ENCODE results near the gene BSN. TPM values are rescaled to one million over a fixed set of nuclear protein-coding genes. Genes with fewer than 3 reads are reported as not detected.

Gene BSN
- polyA plus RNA-seq, 1 donor, result 1.2 TPM

DNA sequence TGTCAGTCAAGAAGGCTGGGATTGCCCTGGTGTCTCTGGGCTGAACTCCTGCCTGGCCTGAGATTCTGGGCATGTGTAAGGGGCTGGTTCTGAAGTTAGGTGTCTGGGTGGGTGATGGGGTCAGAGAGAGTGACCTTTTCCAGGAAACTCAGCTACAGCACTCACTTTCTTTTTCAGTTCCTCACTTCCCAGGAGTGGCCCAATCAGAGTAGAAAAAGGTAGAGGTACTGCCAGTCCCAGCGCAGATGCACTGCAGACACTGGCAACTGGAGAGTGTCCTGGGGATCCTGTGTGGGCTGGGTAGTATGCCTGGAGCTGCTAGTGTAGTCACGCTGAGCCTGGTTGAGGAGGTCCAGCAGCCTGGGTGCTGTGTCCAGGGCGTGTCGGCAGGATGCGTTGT, 73.4 kb downstream of the BSN start:
- no peak for DNase-seq (ENCODE audit: low read depth)

DNA sequence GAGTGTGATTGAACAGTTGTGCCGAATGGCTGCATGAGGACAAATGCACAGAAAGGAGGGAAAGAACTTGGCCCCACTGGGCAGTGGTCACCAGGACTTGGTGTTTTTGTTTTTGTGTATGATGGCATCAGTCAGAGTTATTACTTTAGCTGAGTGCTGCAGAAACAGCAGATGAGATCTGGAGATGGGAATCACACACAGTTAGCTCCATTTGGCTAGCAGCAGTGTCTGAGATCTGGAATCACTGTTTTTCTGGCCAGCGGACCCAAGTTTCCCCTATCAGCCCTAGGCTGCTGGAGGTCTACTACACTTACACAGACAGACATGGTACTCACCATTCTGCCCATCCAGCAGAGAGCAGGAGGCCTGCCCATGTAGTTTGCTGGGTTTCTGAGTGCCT, 74.0 kb downstream of the BSN start:
- no peak for DNase-seq (ENCODE audit: low read depth)

DNA sequence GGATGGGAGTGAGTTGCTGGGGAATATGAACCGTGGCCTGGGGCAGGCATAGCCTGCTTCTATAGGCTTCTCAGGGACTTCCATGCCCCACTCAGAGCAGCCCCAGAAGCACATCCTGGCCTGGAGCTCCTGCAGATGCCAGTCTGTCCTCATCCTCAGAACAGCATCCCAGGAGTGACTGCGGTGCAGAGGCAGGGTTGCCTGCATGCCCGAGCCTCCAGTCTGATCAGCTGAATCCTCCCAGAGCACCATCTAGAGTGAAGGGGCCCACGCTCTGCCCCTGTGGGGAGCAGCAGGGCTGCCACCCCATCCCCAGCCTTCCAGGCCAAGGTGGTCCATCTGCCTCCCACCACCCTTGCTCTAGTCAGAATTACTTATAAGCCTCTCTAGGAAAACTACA, 75.2 kb downstream of the BSN start:
- DNase-seq (ENCODE audit: low read depth), result no peak

DNA sequence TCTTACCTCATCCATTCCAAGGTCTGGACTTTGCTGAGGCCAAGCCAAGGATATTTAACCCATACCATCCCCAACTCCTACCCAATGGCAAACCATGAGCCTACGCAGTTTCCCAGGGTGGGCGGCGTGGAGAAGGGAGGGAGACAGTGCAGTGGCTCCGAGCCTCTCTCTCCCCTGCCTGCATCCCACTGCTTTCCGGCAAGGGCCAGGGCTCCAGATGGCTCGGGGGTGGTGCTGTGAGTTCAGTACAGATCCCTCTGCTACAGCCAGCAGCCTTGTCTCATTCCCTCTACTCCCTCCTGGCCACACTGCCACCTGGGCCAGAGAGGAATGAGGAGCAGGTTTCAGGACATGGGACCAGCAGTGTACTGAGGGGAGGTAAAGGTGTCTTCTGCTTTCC, 75.6 kb downstream of the BSN start:
- DNase-seq (ENCODE audit: low read depth), result no peak

DNA sequence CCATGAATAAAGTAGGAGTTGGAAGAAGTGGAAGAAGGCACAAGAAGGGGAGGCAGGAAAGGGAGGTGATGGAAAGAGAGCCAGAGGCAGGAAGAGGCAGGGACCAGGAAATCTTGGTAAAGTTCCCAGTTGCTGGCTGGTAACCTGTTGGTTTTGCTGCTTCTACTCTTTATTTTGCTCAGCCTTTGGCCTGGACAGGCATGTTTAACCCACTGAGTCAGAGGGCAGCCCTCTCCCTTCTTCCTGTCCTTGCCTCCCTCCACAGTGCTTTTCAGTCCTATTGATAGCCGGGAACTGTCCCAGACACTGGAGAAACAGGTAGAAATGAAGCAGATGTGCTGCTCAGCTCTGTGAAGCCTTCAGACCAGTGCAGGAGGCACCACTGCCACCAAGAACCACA, 76.5 kb downstream of the BSN start:
- no peak for DNase-seq (ENCODE audit: low read depth)

DNA sequence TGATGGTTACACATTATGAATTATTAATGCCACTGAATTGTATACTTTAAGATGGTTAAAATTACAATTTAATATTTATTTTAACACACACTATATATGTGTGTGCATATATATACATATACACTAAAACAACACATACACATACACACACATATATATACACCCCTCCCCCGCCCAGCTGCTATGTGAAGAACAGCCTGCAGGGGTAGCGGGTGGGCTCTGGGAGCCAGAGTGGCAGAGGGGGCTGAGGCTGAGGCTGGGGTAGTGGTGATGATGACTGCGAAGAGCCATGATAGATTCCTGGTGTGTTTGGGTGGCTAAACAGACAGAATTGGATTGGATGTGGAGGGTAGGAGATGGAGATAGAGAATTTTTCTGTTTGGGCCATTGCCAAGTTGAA, 80.5 kb downstream of the BSN start:
- DNase-seq (ENCODE audit: low read depth), result no peak

DNA sequence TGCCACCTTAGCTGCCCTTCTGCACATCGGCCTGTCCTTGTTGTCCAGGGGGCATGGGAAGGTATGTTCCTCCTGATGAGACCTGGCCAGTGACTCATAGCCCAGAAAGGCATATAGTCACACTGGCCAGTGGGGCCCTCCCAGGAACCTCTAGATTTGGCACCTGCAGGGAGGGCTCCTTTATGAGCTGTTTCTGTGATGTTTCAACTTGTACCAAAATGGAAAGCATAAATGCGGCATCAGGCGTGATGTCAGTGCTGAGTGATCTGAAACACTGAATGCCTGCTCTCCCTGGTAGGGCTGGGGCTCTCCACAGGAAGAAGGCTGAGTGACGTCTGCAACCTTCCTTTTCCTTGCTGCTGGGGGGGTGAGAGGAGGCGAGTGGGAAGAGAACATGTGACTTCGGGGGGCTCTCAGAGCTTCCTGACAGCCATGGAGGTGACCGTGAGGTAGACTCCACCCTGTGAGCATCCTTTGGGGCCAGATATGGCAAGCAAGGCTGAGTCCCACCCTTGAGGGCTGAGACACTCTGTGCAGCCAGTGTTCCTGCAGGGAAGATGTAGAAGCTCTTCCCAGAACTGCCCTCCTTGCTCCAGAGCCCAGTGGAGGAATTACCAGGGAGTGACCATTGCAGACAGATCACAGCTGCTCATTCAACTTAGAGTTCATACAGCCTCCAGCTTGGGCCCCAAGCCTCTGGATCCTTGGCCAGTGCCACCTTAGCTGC, 82.8 kb downstream of the BSN start:
- DNase-seq (ENCODE audit: low read depth), result no peak

DNA sequence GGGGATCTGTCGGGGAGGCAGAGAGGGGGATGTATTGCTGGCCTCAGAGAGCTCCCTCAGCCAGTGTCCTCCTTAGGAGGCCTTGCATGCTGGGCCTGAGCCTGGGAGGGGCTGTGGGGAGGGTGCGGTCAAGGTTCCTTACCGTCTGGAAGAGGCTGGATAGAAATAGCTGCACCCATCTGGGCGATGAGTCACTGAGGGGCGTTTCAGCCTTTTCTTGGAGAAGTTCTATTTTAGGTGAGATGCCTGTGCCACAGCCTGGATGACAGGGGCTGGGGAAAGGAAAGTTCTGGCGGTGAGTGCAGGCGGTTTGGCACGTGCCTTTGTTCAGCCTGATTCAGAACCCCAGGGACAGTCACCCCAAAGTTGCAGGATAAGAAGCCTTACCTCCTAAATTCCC, 84.2 kb downstream of the BSN start:
- DNase-seq (ENCODE audit: low read depth), result no peak

DNA sequence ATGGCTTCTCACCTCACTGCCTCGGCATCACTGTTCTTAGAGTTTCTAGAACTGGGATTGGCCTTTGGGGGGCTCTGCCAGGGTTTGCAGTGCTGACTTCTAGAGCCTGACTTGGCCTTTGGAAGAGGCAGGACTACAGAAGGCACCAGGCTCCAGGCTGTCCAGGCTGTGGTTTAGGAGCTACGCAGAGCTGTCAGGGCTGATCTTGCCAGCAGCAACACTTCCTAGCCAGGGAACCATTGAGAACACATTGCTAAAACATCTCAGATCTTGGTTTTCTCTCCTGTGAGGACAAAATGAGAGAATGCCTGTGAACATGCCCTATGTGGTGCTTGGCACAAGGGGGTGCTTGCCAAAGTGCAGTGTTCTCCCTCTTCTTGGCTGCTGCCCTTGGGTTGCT, 85.3 kb downstream of the BSN start:
- no peak for DNase-seq (ENCODE audit: low read depth)

DNA sequence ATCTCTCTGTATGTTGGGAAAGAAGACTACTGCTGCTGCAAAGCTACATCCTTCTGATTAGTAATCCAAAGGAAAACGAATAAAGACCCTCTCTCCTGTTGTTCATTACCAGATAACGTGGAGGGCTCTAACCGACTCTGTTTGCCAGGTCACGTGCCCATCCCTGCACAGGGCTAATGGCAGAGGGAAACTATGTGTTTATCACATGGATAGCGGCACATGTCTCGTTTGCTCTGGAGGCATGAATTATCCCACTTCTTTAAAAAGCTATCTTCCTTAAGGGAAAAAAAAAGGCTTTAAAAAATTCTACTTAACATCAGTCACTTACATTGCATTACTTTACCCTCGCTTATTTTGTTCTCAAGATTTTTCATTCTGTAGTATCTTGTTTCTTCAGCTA, 87.0 kb downstream of the BSN start:
- DNase-seq (ENCODE audit: low read depth), result no peak

DNA sequence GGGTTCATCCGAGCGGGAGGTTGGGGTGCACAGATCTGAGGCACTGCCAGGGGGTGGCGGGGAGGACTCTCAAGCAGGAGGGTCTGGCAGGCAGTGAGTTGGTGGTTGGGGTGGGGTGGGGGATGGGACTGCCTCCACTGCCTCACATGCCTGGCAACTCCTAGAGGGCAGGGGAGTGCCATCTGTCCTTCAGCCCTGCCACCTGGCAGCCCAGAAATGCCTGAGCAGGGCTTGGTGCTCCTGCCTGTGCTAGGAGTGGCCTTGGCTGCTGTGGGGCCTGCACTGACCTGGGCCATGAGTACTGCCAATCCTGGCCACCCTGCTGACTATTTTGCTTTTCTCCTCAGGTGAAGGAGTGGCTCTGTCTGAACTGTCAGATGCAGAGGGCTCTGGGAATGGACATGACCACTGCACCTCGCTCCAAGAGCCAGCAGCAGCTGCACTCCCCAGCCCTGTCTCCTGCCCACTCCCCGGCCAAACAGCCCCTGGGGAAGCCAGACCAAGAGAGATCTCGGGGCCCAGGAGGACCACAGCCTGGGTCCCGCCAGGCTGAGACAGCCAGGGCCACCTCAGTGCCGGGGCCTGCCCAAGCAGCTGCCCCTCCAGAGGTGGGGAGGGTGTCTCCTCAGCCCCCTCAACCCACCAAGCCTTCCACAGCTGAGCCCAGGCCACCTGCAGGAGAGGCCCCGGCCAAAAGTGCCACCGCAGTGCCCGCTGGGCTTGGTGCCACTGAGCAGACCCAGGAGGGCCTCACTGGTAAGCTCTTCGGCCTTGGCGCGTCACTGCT, 87.8 kb downstream of the BSN start:
- no peak for DNase-seq (ENCODE audit: low read depth)

DNA sequence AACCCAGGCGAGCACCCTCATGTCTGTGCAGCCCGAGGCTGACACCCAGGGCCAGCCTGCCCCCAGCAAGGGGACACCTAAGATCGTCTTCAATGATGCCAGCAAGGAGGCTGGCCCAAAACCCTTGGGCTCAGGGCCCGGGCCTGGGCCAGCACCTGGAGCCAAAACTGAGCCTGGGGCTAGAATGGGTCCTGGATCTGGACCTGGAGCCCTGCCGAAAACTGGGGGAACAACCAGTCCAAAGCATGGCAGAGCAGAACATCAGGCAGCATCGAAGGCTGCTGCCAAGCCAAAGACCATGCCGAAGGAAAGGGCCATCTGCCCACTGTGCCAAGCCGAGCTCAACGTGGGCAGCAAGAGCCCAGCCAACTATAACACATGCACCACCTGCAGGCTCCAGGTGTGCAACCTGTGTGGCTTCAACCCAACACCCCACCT, 88.5 kb downstream of the BSN start:
- no peak for DNase-seq (ENCODE audit: low read depth)

DNA sequence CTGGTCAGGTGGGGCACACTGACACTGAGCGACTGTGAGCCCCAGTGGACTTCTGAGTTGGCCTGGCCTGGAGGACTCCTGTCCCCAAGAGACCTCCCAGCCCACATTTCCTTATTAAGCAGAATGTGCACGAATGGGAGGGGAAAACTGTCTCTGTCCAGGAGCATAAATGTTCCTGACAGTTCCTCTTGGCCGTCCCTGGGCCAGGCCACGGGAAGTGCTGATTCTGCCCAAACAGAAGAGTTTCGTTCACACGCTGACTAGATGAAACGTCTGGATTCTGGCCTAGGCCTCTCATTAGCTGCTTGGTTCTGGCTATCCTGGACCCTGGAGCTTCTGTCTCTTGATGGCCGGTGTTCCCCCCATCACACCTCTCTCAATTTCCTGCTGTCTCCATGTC, 90.4 kb downstream of the BSN start:
- DNase-seq (ENCODE audit: low read depth), result no peak

DNA sequence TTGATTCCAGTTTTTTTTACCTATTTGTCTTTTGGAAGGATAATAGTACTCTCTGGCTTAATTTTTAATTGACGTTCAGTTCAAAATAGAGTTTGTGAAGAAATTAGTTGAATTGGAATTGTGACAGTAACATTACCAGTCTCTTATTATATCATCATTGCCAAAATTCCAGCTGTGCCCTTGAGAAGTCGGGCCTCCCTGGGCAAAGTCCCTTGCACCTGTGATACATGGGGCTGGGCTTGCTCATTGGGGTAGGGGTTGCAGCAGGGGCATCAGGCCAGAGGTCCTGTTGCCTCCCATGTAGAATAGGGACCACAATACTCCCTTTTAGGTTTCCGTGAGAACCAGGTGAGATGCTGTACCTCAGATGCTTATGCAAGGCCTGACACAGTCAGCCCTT, 92.0 kb downstream of the BSN start:
- no peak for DNase-seq (ENCODE audit: low read depth)

DNA sequence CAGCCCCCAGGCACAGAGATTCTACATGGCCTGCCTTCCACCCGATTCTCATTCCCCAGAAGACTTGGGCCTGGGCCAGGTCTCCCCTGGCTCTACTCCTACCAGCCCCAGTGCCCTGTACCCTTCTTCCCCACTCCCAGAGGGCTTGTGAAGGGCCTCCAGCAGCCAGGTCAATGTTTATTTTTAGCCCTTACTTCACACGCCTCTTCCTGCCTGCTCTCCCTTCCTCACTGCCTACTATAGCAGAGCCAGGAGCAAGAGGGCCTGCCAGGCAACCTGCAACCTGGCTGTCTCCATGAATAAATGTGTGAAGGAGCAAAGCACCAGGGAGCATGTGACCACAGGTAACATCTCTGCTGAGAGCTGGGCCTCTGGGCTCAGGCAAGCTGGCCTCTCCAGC, 93.5 kb downstream of the BSN start:
- DNase-seq (ENCODE audit: low read depth), result no peak

DNA sequence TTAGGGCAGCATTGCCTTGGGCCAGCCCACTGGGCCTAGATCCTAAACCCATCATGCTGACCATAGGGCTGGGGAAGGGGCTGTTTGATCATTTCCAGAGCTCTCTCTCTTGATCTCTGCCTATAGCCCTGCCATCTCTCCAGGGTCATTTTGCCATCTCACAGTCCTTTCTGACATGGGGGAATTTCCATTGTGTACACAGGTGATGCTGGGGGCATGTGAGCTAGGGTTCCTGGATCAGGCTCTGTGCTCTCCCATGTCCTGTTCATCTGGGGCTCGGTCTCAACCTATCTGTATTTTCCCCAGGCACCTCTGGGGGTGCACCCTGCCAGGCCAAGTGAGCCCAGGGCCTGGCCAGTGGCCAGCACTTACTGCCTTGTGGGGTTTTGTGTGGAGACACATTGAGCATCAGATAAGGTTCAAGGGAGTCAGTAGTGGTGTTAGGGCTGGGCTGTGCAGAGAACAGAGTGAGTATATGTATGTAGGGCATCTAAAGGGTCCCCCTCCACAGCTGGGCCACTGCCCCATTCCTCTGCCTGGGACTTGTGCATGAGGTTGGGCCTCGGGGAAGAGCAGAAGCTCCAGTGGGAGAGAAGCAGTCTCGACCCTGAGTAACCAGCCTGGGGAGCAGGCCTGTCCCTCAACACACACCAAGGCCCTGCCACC, 94.2 kb downstream of the BSN start:
- no peak for DNase-seq (ENCODE audit: low read depth)

DNA sequence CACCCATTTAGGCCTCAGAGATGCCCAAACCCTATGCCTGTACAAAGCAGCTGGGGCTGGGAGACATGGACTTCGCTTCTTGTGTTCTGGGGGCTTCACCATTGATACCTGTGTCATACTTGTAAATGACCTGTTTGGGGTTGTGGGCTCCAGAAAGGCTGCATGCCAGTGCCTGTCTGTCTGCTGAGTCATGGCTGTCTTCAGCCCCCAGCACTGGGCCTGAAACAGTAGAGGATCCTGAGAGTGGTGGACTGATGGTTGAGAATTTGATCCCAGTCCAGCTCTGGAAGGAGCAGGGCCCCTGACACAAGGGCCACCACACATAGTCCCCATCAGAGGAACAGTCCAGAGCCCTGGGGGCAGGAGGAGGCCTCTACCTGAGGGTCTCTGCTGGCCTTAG, 95.3 kb downstream of the BSN start:
- no peak for DNase-seq (ENCODE audit: low read depth)

DNA sequence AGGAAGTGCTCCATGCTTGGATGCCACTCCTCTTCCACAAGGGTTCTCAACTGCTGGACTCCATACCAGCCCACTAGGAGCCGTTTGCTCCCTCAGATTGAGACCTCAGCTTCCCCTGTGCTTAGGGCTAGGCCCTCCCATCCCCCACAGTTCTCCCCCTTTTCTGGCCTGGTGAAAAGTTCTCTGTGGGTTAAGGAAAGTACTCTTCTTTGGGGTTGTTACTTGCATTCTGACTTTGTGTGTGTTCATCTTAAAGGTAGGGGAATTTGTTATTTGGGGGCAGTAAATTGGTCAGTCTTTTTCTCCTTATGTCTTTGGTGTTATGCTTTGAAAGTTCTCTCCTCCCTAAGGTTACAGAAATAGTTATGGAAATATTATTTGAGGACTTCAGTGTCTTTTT, 95.9 kb downstream of the BSN start:
- no peak for DNase-seq (ENCODE audit: low read depth)

DNA sequence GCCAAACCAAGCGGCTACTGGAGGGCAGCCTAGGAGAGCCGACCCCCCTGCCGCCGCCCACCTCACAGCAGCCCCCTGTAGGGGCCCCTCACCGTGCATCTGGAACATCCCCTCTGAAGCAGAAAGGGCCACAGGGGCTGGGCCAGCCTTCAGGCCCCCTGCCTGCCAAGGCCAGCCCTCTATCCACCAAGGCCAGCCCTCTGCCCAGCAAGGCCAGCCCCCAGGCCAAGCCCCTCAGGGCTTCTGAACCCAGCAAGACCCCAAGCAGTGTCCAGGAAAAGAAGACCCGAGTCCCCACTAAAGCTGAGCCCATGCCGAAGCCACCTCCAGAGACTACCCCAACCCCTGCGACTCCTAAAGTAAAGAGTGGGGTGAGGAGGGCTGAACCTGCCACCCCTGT, 96.4 kb downstream of the BSN start:
- no peak for DNase-seq (ENCODE audit: low read depth)

DNA sequence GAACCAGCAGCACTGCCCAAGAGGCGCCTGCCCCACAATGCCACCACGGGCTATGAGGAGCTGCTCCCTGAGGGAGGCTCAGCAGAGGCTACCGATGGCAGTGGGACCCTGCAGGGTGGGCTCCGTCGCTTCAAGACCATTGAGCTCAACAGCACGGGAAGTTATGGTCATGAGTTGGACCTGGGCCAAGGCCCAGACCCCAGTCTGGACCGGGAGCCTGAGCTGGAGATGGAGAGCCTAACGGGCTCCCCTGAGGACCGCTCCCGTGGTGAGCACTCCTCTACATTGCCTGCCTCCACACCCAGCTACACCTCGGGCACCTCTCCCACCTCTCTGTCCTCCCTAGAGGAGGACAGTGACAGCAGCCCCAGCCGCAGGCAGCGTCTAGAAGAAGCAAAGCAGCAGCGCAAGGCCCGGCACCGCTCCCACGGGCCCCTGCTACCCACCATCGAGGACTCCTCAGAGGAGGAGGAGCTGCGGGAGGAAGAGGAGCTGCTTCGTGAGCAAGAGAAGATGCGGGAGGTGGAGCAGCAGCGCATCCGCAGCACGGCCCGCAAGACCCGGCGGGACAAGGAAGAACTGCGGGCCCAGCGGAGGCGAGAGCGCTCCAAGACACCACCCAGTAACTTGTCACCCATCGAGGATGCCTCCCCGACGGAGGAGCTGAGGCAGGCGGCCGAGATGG, 98.1 kb downstream of the BSN start:
- DNase-seq (ENCODE audit: low read depth), result no peak

DNA sequence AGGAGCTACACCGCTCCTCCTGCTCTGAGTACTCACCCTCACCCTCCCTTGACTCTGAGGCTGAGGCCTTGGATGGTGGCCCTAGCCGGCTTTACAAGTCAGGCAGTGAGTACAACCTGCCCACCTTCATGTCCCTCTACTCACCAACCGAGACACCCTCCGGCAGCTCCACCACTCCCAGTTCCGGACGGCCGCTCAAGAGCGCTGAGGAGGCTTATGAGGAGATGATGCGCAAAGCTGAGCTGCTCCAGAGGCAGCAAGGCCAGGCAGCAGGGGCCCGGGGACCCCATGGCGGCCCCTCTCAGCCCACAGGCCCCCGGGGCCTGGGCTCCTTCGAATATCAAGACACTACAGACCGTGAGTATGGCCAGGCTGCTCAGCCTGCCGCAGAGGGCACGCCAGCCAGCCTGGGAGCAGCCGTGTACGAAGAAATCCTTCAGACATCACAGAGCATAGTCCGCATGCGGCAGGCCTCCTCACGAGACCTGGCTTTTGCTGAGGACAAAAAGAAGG, 98.7 kb downstream of the BSN start:
- DNase-seq (ENCODE audit: low read depth), result no peak

DNA sequence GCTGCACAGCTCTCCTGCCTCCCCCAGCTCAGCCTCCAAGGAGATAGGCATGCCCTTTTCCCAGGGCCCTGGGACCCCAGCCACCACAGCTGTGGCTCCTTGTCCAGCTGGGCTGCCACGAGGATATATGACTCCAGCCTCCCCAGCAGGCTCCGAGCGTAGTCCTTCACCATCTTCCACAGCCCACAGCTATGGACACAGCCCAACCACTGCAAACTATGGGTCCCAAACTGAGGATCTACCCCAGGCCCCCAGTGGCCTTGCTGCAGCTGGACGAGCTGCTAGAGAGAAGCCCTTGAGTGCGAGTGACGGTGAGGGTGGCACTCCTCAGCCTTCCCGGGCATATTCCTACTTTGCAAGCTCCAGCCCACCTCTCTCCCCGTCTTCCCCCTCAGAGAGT, 99.3 kb downstream of the BSN start:
- DNase-seq (ENCODE audit: low read depth), result no peak
